B cell (primary cell): ENCODE data around the gene FTO.

Experiments used
- EZH2 ChIP-seq: IDR thresholded peaks from 2 replicates; pipeline ENCODE4 v1.6.1; 2012; ENCODE audit warnings: borderline replicate concordance, low read depth, mild to moderate bottlenecking, moderate library complexity, low read length; ENCODE audit not compliant: insufficient read depth, poor library complexity, severe bottlenecking
- TF ChIP-seq, protein P1 (sequence below): fragments of 200-600 bp; IDR thresholded peaks from one replicate; pipeline ENCODE4 v1.8.0; 2022; ENCODE audit warnings: antibody characterized with exemption, mild to moderate bottlenecking

- TF ChIP-seq, protein P1, sequence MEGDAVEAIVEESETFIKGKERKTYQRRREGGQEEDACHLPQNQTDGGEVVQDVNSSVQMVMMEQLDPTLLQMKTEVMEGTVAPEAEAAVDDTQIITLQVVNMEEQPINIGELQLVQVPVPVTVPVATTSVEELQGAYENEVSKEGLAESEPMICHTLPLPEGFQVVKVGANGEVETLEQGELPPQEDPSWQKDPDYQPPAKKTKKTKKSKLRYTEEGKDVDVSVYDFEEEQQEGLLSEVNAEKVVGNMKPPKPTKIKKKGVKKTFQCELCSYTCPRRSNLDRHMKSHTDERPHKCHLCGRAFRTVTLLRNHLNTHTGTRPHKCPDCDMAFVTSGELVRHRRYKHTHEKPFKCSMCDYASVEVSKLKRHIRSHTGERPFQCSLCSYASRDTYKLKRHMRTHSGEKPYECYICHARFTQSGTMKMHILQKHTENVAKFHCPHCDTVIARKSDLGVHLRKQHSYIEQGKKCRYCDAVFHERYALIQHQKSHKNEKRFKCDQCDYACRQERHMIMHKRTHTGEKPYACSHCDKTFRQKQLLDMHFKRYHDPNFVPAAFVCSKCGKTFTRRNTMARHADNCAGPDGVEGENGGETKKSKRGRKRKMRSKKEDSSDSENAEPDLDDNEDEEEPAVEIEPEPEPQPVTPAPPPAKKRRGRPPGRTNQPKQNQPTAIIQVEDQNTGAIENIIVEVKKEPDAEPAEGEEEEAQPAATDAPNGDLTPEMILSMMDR = no peak
- no peak for TF ChIP-seq EZH2
Observed at GRCh38 chr16:54097774-54098173, 393.8 kb downstream of the FTO start.
